Sigmoid colon (tissue), 4 donors: ENCODE data around the gene TEX38.

Experiments
- CTCF ChIP-seq, 4 experiments: fragments of 450-650 bp in 3 of 4; fragments of 200-600 bp in 1 of 4; IDR thresholded peaks; one replicate each; pipeline ENCODE4 v1.5.1; 2016 to 2019; ENCODE audit warnings: antibody characterized with exemption in 4 of 4, mild to moderate bottlenecking in 3 of 4, moderate library complexity in 2 of 4
- EP300 ChIP-seq, 4 donors: sonication (generic); formaldehyde crosslinking; IDR thresholded peaks; one replicate each; pipeline ENCODE4 v1.6.1; 2017; ENCODE audit warnings: antibody characterized with exemption in 4 of 4
- POLR2A ChIP-seq, 2 donors: fragments of 450-650 bp; IDR thresholded peaks; one replicate each; pipeline ENCODE4 v1.6.1; 2016; ENCODE audit warnings: antibody characterized with exemption in 2 of 2, mild to moderate bottlenecking in 2 of 2, moderate library complexity in 2 of 2
- POLR2AphosphoS5 ChIP-seq, 4 donors: sonication (generic); formaldehyde crosslinking; IDR thresholded peaks; one replicate each; pipeline ENCODE4 v1.6.1; 2017; ENCODE audit warnings: antibody characterized with exemption in 4 of 4

- TF ChIP-seq CTCF (IDR thresholded peaks at IDR 0.05) (no peak), POLR2AphosphoS5 (IDR thresholded peaks at IDR 0.05) (no peak), POLR2A (IDR thresholded peaks at IDR 0.05) (no peak), EP300 (IDR thresholded peaks at IDR 0.05) (no peak)
Measured at GRCh38 chr1:46645815-46646214, 25.8 kb upstream of the TEX38 start.
